ENCODE data around the gene SPDYC. TPM values are rescaled to one million over a fixed set of nuclear protein-coding genes. Genes with fewer than 3 reads are reported as not detected.

SPDYC gene
- total and polyA plus RNA-seq, 11 donors = not detected

DNA sequence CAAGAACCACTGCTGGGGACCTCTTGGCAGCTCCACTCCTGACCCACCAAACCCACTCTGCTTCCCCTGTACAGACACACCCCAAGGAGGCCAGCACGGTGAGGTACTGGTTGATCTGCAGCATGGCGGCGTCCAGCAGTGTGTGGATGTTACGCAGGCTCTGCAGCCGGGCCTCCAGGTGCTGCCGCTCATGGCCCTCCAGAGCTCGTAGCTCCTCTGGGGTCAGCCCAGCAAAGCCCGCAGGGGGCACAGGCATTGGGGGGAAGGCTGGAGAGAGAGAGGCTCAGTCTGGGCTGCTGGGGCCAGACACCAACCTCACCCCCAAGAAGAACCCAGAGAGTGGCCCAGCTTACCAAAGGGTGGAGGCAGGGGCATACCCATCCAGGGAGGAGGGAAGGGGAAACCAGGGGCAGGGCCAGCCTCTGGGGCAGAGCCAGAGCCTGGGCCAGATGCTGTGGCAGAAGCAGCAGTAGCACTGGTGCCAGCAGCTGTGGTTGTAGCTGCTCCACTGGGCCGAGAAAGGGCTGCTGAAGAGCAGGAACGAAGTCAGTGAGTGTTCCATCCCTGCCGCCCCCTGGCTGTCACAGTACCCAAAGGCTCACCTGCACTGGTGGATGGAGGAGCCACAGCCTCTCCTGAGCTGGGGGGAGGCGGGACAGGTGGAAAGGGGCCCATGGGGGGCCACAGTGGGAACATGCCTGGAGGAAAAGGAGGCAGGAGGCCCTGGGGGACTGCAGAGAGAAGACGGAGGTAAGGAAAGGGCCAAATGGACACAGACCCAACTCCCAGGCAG, 40.2 kb upstream of the SPDYC start:
- Histone ChIP-seq H3K4me3 (no peak overlapping the region), H3K36me3 (peaks cover 0 to 83% (median 80%) of the 10 kb centered on the region in 9 donors), H3K4me1 (peaks cover 0 to 22% (median 17%) of the 10 kb centered on the region in 12 donors), H3K27ac (no peak overlapping the region), H3K9me3 (no peaks in the 10 kb centered on the region), H3K27me3 (no peaks in the 10 kb centered on the region)
- no peak for ATAC-seq
- intact Hi-C loops (cut with DNase I) = loop anchor here in 1 of 10 donors (10.0 kb wide), 1 partner anchor 205 kb away; the partner anchor contains the start of gene PPP2R5B
- WGBS, 4 donors = 73 to 91% (median 88%) methylated on average over 13 of the region's 13 CpGs
- peak in 1 of 5 donors; percentile 15 for DNase-seq
- TF ChIP-seq, protein P1, sequence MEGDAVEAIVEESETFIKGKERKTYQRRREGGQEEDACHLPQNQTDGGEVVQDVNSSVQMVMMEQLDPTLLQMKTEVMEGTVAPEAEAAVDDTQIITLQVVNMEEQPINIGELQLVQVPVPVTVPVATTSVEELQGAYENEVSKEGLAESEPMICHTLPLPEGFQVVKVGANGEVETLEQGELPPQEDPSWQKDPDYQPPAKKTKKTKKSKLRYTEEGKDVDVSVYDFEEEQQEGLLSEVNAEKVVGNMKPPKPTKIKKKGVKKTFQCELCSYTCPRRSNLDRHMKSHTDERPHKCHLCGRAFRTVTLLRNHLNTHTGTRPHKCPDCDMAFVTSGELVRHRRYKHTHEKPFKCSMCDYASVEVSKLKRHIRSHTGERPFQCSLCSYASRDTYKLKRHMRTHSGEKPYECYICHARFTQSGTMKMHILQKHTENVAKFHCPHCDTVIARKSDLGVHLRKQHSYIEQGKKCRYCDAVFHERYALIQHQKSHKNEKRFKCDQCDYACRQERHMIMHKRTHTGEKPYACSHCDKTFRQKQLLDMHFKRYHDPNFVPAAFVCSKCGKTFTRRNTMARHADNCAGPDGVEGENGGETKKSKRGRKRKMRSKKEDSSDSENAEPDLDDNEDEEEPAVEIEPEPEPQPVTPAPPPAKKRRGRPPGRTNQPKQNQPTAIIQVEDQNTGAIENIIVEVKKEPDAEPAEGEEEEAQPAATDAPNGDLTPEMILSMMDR (IDR thresholded peaks at IDR 0.05) = no peak
- no peak for TF ChIP-seq POLR2A (IDR thresholded peaks at IDR 0.05)

DNA sequence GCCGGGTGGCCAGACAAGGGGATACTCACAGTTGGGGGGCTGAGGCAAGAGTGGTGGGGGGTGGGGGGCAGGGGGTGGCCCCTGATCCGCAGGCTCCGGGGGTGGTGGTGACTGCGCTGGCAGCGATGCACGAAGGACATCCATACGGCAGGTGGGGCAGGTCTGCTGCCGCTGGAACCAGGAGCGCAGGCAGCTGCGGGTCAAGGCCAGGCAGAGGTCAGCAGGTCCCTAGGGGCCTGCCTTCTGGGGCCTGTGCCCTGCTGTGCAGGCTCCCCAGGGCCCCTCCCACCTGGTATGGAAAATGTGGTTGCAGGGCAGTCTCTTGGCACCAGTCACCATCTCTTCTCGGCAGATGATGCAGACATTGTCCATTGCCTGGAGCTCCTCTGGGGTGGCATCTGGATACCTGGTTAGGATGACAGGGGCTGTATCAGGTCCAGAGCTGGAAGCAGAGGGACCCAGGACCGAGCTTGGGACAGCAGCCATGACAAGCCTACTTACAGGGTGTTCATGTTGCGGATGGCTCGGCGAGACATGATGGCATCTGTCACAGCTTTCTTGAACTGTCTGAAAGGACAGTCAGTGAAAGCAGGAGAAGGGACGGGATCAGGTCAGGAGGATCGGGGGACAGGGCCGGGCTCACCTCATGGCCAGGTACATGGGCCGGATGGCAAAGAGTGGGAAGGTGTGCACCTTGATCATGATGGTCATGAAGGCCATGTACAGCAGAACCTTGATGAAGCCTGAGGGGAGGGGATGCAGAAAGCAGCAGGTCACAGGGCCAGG, 39.2 kb upstream of the SPDYC start:
- Histone ChIP-seq H3K27ac (no peak overlapping the region), H3K4me1 (peaks cover 0 to 30% (median 24%) of the 10 kb centered on the region in 12 donors), H3K4me3 (no peak overlapping the region), H3K27me3 (no peaks in the 10 kb centered on the region), H3K36me3 (peaks cover 0 to 73% (median 71%) of the 10 kb centered on the region in 9 donors), H3K9me3 (no peaks in the 10 kb centered on the region)
- 83 to 89% (median 85%) methylated on average over 16 to 19 of the region's 19 CpGs for WGBS, 4 donors
- intact Hi-C loops (cut with DNase I) = no loop called here
- ATAC-seq (no peak), DNase-seq (no peak)
- TF ChIP-seq, protein P1 (IDR thresholded peaks at IDR 0.05) = no peak
- no peak for TF ChIP-seq POLR2A (IDR thresholded peaks at IDR 0.05)

DNA sequence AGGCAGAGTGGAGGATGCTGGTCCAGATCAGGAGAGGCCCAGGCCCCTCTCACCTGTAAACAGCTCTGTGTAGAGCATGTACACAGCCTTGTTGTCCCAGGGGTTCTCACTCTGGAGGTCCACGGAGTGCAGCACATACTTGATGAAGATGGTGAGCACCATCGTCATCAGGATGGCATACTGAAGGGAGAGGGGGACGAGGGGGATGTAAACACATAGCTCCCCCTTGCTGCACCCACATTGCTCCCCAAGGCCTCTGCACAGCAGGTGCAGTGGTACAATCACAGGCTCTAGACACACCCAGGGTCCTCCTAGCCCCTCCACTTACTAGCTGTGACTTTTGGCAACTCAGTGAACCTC, 38.6 kb upstream of the SPDYC start:
- peaks cover 0 to 67% (median 65%) of the 10 kb centered on the region in 9 donors for H3K36me3 ChIP-seq
- no peak overlapping the region for H3K27ac ChIP-seq
- H3K27me3 ChIP-seq = no peaks in the 10 kb centered on the region
- intact Hi-C loops (cut with DNase I) = no loop called here
- TF ChIP-seq POLR2A (IDR thresholded peaks at IDR 0.05) = no peak
- TF ChIP-seq, protein P1 (IDR thresholded peaks at IDR 0.05) = no peak
- no peaks in the 10 kb centered on the region for H3K9me3 ChIP-seq
- DNase-seq (no peak), ATAC-seq (no peak)
- no peak overlapping the region for H3K4me3 ChIP-seq
- 70 to 90% (median 83%) methylated on average over 2 to 3 of the region's 3 CpGs for WGBS, 4 donors
- H3K4me1 ChIP-seq = peaks cover 0 to 34% (median 26%) of the 10 kb centered on the region in 12 donors

DNA sequence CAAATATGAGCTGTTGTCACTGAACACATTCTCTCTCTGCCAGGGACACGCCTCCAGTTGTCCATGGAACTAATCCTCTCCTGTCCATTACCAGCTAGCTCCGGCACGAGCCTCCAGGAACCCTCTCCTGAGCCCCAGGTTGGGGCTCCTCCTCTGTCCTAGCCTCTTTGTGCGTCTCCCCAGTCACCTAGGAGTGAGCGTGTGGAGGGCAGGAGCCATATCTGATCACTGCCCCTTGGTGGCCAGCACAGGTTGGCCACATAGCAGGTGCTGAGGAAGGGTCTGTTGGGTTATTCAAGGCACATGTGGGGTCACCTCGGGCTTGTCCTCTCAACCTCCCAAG, 38.2 kb upstream of the SPDYC start:
- Histone ChIP-seq H3K9me3 (no peaks in the 10 kb centered on the region), H3K4me3 (no peak overlapping the region), H3K36me3 (peaks cover 0 to 63% (median 60%) of the 10 kb centered on the region in 9 donors), H3K27ac (no peak overlapping the region), H3K4me1 (peaks cover 0 to 34% (median 26%) of the 10 kb centered on the region in 12 donors), H3K27me3 (no peaks in the 10 kb centered on the region)
- DNase-seq (no peak), ATAC-seq (no peak)
- intact Hi-C loops (cut with DNase I) = no loop called here
- TF ChIP-seq, protein P1 (IDR thresholded peaks at IDR 0.05) = no peak
- TF ChIP-seq POLR2A (IDR thresholded peaks at IDR 0.05) = no peak
- WGBS, 4 donors = 83 to 89% (median 85%) methylated on average over 5 to 6 of the region's 6 CpGs
